Left ventricle myocardium inferior (tissue), 1 donor: Measurements from ENCODE around the gene FBLN2. TPM values are rescaled to one million over a fixed set of nuclear protein-coding genes. Genes with fewer than 3 reads are reported as not detected.

Experiments
- DNase-seq: peaks from one replicate; pipeline ENCODE4 v3.0.0-alpha.2; 2020
- H3K27ac ChIP-seq: fragments of 200-600 bp; replicated peaks from 2 replicates; pipeline ENCODE4 v1.8.0; 2021
- H3K27me3 ChIP-seq: fragments of 200-600 bp; 2 replicates; pipeline ENCODE4 v1.8.0; 2021; ENCODE audit warnings: low read depth
- H3K36me3 ChIP-seq: fragments of 200-600 bp; 2 replicates; pipeline ENCODE4 v1.8.0; 2021
- H3K4me1 ChIP-seq: fragments of 200-600 bp; 2 replicates; pipeline ENCODE4 v1.8.0; 2021
- H3K4me3 ChIP-seq: fragments of 200-600 bp; 2 replicates; pipeline ENCODE4 v1.8.0; 2021; ENCODE audit warnings: mild to moderate bottlenecking, moderate library complexity
- H3K9me3 ChIP-seq: fragments of 200-600 bp; replicated peaks from 2 replicates; pipeline ENCODE4 v1.8.0; 2021
- CTCF ChIP-seq: fragments of 200-600 bp; IDR thresholded peaks from 2 replicates; pipeline ENCODE4 v1.8.0; 2021; ENCODE audit warnings: antibody characterized with exemption, mild to moderate bottlenecking, borderline replicate concordance
- intact Hi-C: fragments of 100-400 bp; cut with micrococcal nuclease; formaldehyde crosslinking; loops from one replicate; pipeline ENCODE4 v1.11.0; 2022
- total RNA-seq: library from RNA; stranded (reverse); fragmentation: NEBNext Ultra II Directional; extraction: Animal tissue kit (Norgen Biotek cat#: 25700); gene quantifications from one replicate; pipeline ENCODE4 v1.2.1, GENCODE V29; 2021
- donor health status: DM: no; HTN: yes; CAD: no; lungs with severe emphysema.

The FBLN2 gene
- total RNA-seq, 1 donor from 2014 or later: 56.7 TPM

- DNase-seq: no peak
- H3K36me3 ChIP-seq: no peaks in the 10 kb centered on the region
- H3K27ac ChIP-seq: no peak overlapping the region
- intact Hi-C loops: no loop called here
- H3K4me1 ChIP-seq: no peaks in the 10 kb centered on the region
- H3K27me3 ChIP-seq: peaks cover 91% of the 10 kb centered on the region
- TF ChIP-seq CTCF: no peak
- H3K4me3 ChIP-seq: no peak overlapping the region
- no peaks in the 10 kb centered on the region for H3K9me3 ChIP-seq
Measured at GRCh38 chr3:13682331-13683013, 133.5 kb downstream of the FBLN2 start.

GRCh38 chr3:13683288-13683687 lies 134.4 kb downstream of the FBLN2 start:
- Histone ChIP-seq H3K27me3 (peaks cover 93% of the 10 kb centered on the region), H3K4me1 (no peaks in the 10 kb centered on the region)
- intact Hi-C loops: no loop called here

GRCh38 chr3:13683772-13684171 lies 134.8 kb downstream of the FBLN2 start:
- intact Hi-C loops: no loop called here
- TF ChIP-seq CTCF: no peak
- Histone ChIP-seq H3K36me3 (no peaks in the 10 kb centered on the region), H3K4me3 (no peak overlapping the region), H3K9me3 (no peaks in the 10 kb centered on the region), H3K27me3 (peaks cover 93% of the 10 kb centered on the region), H3K27ac (no peak overlapping the region), H3K4me1 (no peaks in the 10 kb centered on the region)
- DNase-seq: no peak

More at GRCh38 chr3:13683288-13683687, 134.4 kb downstream of the FBLN2 start:
- no peak for TF ChIP-seq CTCF
- H3K9me3 ChIP-seq: no peaks in the 10 kb centered on the region
- no peaks in the 10 kb centered on the region for H3K36me3 ChIP-seq
- H3K4me3 ChIP-seq: no peak overlapping the region
- no peak for DNase-seq
- no peak overlapping the region for H3K27ac ChIP-seq

GRCh38 chr3:13684350-13684749 lies 135.4 kb downstream of the FBLN2 start:
- DNase-seq: no peak
- TF ChIP-seq CTCF: no peak
- Histone ChIP-seq H3K4me1 (no peaks in the 10 kb centered on the region), H3K36me3 (no peaks in the 10 kb centered on the region), H3K9me3 (no peaks in the 10 kb centered on the region), H3K4me3 (no peak overlapping the region), H3K27ac (no peak overlapping the region), H3K27me3 (peaks cover 93% of the 10 kb centered on the region)
- intact Hi-C loops: no loop called here

- Histone ChIP-seq H3K4me3 (no peak overlapping the region), H3K27me3 (peaks cover 97% of the 10 kb centered on the region), H3K27ac (no peak overlapping the region), H3K9me3 (no peaks in the 10 kb centered on the region), H3K4me1 (no peaks in the 10 kb centered on the region), H3K36me3 (no peaks in the 10 kb centered on the region)
- no peak for TF ChIP-seq CTCF
- intact Hi-C loops: no loop called here
- DNase-seq: no peak
Measured at GRCh38 chr3:13684854-13685253, 135.9 kb downstream of the FBLN2 start.
